H1 (cell line): ENCODE data around the gene MMP28.

Experiments used
- HDAC2 ChIP-seq, 2 experiments: fragments of 300-600 bp in 1 of 2; sonication (generic) in 1 of 2; IDR thresholded peaks; 2 replicates each; pipeline ENCODE4 v1.6.1; 2011 to 2012; ENCODE audit warnings: low read depth in 2 of 2, low read length in 2 of 2, mild to moderate bottlenecking in 2 of 2, moderate library complexity in 2 of 2, borderline replicate concordance in 1 of 2, inconsistent platforms in 1 of 2
- RNF2 ChIP-seq: fragments of 200-900, 300-1000 bp; sonication (generic); IDR thresholded peaks from 2 replicates; pipeline ENCODE4 v1.7.1; 2016; ENCODE audit warnings: borderline replicate concordance, low read depth, mild to moderate bottlenecking, antibody characterized with exemption, low read length; ENCODE audit not compliant: poor library complexity, severe bottlenecking; ENCODE audit errors: missing control alignments

DNA sequence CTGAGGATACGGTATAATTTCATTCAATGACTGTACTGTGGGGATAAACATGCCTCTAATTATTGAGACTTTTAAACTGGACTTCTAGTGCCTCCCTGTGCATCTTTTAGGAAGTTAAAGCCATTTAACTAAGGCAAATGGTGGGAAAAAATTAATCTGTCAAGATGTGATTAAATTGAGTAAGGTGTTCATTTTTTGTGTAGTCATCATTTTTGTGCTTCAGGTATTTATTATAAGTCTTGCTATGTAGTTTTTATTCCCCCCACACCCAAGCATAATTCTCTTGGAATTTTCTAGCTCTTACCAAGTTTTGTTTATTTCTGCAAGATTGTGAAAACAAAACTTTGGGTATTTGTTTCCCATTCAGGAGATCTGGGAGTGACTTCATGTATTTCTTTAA, 24.0 kb upstream of the MMP28 start:
- TF ChIP-seq RNF2 (no peak), HDAC2 (IDR thresholded peaks at IDR 0.05; ENCODE audit: borderline replicate concordance in 1 of 2, low read depth in 2 of 2, low read length in 2 of 2) (no peak)
